IPS-NIHi11 (cell line): Measurements from ENCODE around the gene E2F8.

Experiments used
- DNase-seq: peaks from one replicate; pipeline ENCODE4 v3.0.0; 2012; ENCODE audit warnings: mixed read lengths, low spot score

Gene E2F8

DNA sequence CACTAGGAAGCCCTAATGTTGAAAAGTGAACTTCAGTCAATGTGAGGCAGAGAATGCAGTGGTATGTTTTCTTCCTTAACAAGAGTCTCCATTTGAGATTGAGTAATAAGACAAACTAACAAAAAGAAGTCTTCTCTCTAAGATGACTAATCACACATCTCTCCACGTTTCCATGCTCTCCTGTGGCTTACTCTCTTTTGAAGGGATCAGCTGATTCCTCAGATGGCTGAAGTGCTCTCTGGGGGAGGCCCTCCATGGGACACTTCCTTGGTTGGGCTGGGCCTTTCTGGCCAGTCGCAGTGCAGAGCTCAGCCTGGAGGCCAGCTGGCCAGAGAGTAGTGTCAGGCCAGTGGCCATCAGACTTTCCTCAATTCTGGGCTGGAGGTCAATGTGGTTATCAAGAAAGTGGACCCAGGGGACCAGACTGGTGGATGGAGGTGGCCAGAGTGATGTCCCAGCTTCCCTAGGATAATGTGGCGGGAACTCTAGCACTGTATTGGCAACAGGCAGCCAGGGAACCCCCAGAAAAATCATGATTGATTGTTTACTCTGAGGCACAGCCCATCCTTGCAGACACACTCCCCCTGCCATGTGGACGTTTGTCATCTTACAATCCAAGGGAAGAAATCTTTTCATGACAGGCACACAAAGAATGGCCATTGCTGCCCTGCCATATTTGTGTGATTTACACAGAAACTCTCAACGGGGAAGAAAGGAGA is 53.5 kb downstream of the E2F8 start:
- no peak for DNase-seq

DNA sequence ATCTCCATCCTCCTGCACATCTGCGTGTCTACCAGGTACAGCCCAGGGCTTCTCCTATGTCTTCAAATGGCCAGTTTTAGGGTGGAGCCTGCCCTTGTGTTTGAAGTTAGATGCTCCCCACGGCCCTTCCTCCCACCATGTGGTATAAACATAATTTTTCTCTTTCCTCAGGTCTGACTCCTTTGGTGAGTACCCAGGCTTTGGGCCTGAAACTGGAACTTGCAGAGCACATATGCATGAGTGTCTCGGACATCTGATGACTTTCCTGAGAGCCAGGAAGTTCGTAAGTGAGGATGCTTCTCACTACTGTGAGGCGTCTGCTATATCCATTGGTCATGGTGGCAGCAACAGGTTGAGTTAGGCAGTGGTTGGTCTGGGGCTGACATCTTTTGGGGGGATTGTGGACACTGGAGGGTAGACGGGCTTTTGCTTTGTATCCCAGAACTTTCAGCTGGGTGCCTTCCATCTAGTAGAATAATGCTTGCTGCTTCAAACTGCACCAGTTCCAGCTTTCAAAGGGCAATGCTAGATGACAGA is 55.2 kb downstream of the E2F8 start:
- DNase-seq: no peak

DNA sequence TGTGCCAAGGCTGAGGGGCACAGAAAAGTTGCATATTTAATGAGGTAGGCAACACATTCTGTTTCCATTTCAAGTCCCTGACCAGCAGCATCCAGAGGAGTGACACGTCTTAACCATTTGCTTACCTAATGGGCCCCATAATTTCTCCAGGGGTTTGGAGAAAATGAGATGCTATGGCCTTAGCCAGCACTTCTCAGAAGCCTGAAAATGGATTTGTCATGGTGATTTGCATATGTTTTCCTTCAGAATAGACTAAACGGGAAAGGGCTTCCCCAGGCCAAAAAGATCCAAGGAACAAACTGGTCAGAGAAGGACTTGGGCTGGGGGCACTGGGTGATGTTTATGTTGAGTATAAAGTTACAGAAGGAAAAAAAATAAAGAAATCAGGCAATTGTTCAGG is 55.7 kb downstream of the E2F8 start:
- no peak for DNase-seq

DNA sequence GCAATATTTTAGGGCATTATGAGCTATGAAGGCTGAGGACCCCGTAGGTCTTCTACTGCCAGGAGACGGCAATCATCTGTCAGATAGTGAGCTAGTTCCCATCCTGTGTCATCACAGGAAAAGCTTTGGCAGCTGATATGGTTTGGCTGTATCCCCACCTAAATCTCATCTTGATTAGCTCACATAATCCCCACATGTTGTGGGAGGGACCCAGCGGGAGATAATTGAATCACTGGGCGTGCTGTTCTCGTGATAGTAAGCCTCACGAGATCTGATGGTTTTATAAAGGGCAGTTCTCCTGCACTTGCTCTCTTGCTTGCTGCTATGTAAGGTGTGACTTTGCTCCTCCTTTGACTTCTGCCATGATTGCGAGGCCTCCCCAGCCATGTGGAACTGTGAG is 57.1 kb downstream of the E2F8 start:
- DNase-seq: no peak

DNA sequence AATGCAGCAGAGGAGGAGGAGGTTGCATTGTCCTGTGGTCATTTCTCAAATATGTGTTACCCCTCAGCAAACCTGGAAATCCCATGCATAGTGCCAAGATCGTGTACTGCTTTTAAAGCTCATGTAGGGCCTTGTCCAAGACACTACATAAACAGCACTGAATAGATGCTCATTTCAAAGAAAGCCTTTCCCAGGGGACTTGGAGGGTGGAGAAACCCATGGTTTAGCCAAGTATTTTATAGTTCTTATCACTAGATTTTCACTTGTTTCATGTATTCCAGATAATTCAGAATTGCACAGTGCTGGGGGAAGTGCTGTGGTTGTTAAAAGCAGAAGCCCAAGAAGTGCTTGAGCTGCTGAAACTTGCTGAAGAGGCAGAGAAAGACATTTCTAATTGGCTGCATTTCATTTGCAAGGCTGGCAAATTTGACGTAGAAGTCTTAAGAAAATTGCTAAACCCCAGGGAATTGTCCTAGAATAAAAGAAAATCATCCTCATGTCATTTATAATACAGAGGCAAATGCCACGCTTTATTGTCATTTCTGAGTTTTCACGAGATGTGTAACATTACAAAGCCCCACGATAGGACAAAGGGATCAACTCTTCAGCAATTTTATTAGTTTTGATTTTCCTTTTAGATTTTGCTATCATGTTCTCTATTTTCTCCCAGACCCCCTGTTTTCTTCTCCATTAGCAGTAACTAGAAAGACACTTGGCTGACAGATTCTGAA is 59.0 kb downstream of the E2F8 start:
- no peak for DNase-seq

DNA sequence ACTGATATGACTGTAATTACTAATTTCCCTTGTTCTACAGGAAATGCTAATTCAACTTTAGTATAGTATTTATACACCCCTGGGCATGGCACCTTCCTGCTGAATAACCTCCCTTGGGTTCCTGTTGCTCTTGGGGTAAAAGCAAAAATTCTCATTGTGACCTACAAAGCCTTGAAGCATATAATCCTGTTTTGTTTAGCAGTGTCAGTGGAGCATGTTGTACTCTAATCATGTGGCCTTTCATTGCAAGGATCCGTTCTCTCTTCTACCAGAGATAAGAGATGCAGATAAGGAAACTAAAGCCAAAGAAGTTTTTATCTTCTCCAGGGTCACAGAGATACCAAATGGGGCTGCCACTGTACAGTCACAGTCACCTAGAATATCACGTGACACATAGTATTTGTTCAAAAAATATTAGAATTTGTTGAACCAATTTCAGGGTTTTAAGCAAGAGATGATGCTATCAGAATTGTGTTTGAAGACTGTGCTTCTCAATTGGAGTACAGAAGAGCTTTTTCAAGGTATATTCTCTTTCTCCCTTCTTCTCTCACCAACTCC is 64.0 kb downstream of the E2F8 start:
- DNase-seq: no peak
